ENCODE measurements around the gene ELOVL7. TPM values are rescaled to one million over a fixed set of nuclear protein-coding genes. Genes with fewer than 3 reads are reported as not detected.

The ELOVL7 gene
- total and polyA plus RNA-seq, 10 of the 15 experiments (the other 5 are each of a cell fraction or from before 2014, with no cell fraction given), result 0.26 to 1.2 (median 0.92) TPM

GRCh38 chr5:60812426-60812825 is 31.6 kb downstream of the ELOVL7 start (continued):
- TF ChIP-seq ZBED1 (IDR thresholded peaks at IDR 0.05; ENCODE audit: borderline replicate concordance) (no peak), ZBTB11 (CRISPR knock-in tag; IDR thresholded peaks at IDR 0.05) (no peak)

GRCh38 chr5:60811105-60811504 is 33.0 kb downstream of the ELOVL7 start:
- RAD21 ChIA-PET (ENCODE audit: unreplicated experiment), result no interaction called here
- H3K27ac ChIP-seq (ENCODE audit: control insufficient read depth, insufficient read depth), result no peak overlapping the region
- no peak overlapping the region for H3K4me3 ChIP-seq
- CTCF ChIA-PET, result no interaction called here
- H2AFZ ChIP-seq (ENCODE audit: control insufficient read depth, low read depth, low read length), result no peak overlapping the region
- H3K36me3 ChIP-seq (ENCODE audit: control insufficient read depth in 2 of 2, insufficient read depth in 2 of 2, low read length in 1 of 2), result no peaks in the 10 kb centered on the region
- ATAC-seq (no peak), DNase-seq (ENCODE audit: low read depth, low spot score) (no peak), FAIRE-seq (no peak)
- BruUV-seq (replicated peaks), result no TSS peak
- no peaks in the 10 kb centered on the region for H3K4me1 ChIP-seq (ENCODE audit: control insufficient read depth, insufficient read depth, low read length)
- SMC1A ChIA-PET (ENCODE audit: uncharacterized antibody, unreplicated experiment), result no interaction called here
- H3K27me3 ChIP-seq (replicated peaks in 1 of 2; ENCODE audit: control insufficient read depth in 2 of 2, insufficient read depth in 2 of 2, low read length in 1 of 2), result no peaks in the 10 kb centered on the region
- H3K9me3 ChIP-seq (replicated peaks; ENCODE audit: control insufficient read depth, insufficient read depth, low read length), result no peaks in the 10 kb centered on the region
- intact Hi-C loops (cut with micrococcal nuclease; ENCODE audit: unreplicated experiment), result no loop called here
- H4K20me1 ChIP-seq (ENCODE audit: control insufficient read depth, insufficient read depth), result no peaks in the 10 kb centered on the region
- H3K79me2 ChIP-seq (ENCODE audit: control insufficient read depth, insufficient read depth, low read length), result no peaks in the 10 kb centered on the region
- H3K4me2 ChIP-seq (ENCODE audit: control insufficient read depth, insufficient read depth), result no peak overlapping the region
- no peak overlapping the region for H3K9ac ChIP-seq (ENCODE audit: control insufficient read depth, insufficient read depth, low read length)
- in situ Hi-C loops (cut with MboI), result no loop called here
- POLR2A ChIA-PET, result no interaction called here
- TF ChIP-seq SIN3A (IDR thresholded peaks at IDR 0.05; ENCODE audit: low read depth, low read length), result no peak
- no peak for TF ChIP-seq ZNF592 (IDR thresholded peaks at IDR 0.05)
- TF ChIP-seq E2F4 (IDR thresholded peaks at IDR 0.05; ENCODE audit: low read depth, low read length), result no peak
- TF ChIP-seq SP1 (IDR thresholded peaks at IDR 0.05; ENCODE audit: low read depth, low read length), result no peak
- no peak for TF ChIP-seq NR2F1 (conservative IDR thresholded peaks at IDR 0.05)
- TF ChIP-seq ZNF384 (IDR thresholded peaks at IDR 0.05; ENCODE audit: borderline replicate concordance, low read depth, low read length), result no peak
- no peak for TF ChIP-seq JUND (IDR thresholded peaks at IDR 0.05; ENCODE audit: low read depth, low read length)
- TF ChIP-seq CHD1 (IDR thresholded peaks at IDR 0.05; ENCODE audit: low read depth, low read length), result no peak
- no peak for TF ChIP-seq BACH1 (IDR thresholded peaks at IDR 0.05; ENCODE audit: borderline replicate concordance)
- no peak for TF ChIP-seq HDGF (IDR thresholded peaks at IDR 0.05)
- TF ChIP-seq POLR2AphosphoS5 (IDR thresholded peaks at IDR 0.05; ENCODE audit: low read length), result no peak
- TF ChIP-seq BCLAF1 (IDR thresholded peaks at IDR 0.05), result no peak
